HG02885 (cell line): Measurements from ENCODE around the gene INPP5J.
"Not testable (repeated sequence)": the region's sequence is repeated elsewhere in the genome, so short reads cannot be mapped to it uniquely, and the experiment has no call there.

Experiments used
- ATAC-seq: cut with Tn5 transposase; IDR thresholded peaks from one replicate; pipeline ENCODE4 v1.9.1; 2021; ENCODE audit warnings: mild to moderate bottlenecking; ENCODE audit not compliant: unreplicated experiment, poor library complexity

INPP5J gene

GRCh38 chr22:31143537-31143936, 20.8 kb downstream of the INPP5J start:
- no peak for ATAC-seq

- ATAC-seq, result no peak
Observed at GRCh38 chr22:31144223-31144622, 21.5 kb downstream of the INPP5J start.

- no peak for ATAC-seq
Observed at GRCh38 chr22:31148488-31148887, 25.7 kb downstream of the INPP5J start.

- no peak for ATAC-seq
Observed at GRCh38 chr22:31148953-31149627, 26.3 kb downstream of the INPP5J start.

GRCh38 chr22:31150615-31151014, 27.8 kb downstream of the INPP5J start:
- no peak for ATAC-seq

- ATAC-seq, result no peak
Observed at GRCh38 chr22:31151872-31152271, 29.1 kb downstream of the INPP5J start.

GRCh38 chr22:31153357-31153756, 30.6 kb downstream of the INPP5J start:
- no peak for ATAC-seq

GRCh38 chr22:31154975-31155374, 32.2 kb downstream of the INPP5J start:
- ATAC-seq, result no peak

- ATAC-seq, result no peak
Observed at GRCh38 chr22:31155422-31155821, 32.7 kb downstream of the INPP5J start.

- peak; percentile 22 for ATAC-seq
Observed at GRCh38 chr22:31160328-31160978, 37.7 kb downstream of the INPP5J start.

- no peak for ATAC-seq
Observed at GRCh38 chr22:31161386-31161785, 38.6 kb downstream of the INPP5J start.

- ATAC-seq, result no peak
Observed at GRCh38 chr22:31162015-31162765, 39.4 kb downstream of the INPP5J start.

GRCh38 chr22:31170971-31171370, 48.2 kb downstream of the INPP5J start:
- ATAC-seq, result no peak

- not testable (repeated sequence) for ATAC-seq
Observed at GRCh38 chr22:31171734-31172133, 49.0 kb downstream of the INPP5J start.

- no peak for ATAC-seq
Observed at GRCh38 chr22:31173386-31174145, 50.8 kb downstream of the INPP5J start.

GRCh38 chr22:31176923-31177322, 54.2 kb downstream of the INPP5J start:
- no peak for ATAC-seq

GRCh38 chr22:31177420-31178162, 54.8 kb downstream of the INPP5J start:
- no peak for ATAC-seq

GRCh38 chr22:31178859-31179258, 56.1 kb downstream of the INPP5J start:
- ATAC-seq, result no peak

- no peak for ATAC-seq
Observed at GRCh38 chr22:31179345-31179744, 56.6 kb downstream of the INPP5J start.

- ATAC-seq, result no peak
Observed at GRCh38 chr22:31184015-31184414, 61.2 kb downstream of the INPP5J start.
